Muscle of arm (tissue), 12 donors: ENCODE measurements around the gene ZNF681. TPM values are rescaled to one million over a fixed set of nuclear protein-coding genes. Genes with fewer than 3 reads are reported as not detected.
"Not testable (repeated sequence)": the region's sequence is repeated elsewhere in the genome, so short reads cannot be mapped to it uniquely, and the experiment has no call there.

Experiments
- DNase-seq: peaks from one replicate; pipeline ENCODE4 v3.0.0-alpha.2; 2013
- polyA plus RNA-seq, 12 donors: library from polyadenylated mRNA; unstranded; fragments of 120-200 nt; gene quantifications; one replicate each; pipeline ENCODE4 v1.2.1, GENCODE V29; 2013; ENCODE audit not compliant: insufficient read length in 12 of 12

Gene ZNF681
- polyA plus RNA-seq, 12 donors, result 1.6 to 4.2 (median 3.4) TPM; not detected in 2

DNA sequence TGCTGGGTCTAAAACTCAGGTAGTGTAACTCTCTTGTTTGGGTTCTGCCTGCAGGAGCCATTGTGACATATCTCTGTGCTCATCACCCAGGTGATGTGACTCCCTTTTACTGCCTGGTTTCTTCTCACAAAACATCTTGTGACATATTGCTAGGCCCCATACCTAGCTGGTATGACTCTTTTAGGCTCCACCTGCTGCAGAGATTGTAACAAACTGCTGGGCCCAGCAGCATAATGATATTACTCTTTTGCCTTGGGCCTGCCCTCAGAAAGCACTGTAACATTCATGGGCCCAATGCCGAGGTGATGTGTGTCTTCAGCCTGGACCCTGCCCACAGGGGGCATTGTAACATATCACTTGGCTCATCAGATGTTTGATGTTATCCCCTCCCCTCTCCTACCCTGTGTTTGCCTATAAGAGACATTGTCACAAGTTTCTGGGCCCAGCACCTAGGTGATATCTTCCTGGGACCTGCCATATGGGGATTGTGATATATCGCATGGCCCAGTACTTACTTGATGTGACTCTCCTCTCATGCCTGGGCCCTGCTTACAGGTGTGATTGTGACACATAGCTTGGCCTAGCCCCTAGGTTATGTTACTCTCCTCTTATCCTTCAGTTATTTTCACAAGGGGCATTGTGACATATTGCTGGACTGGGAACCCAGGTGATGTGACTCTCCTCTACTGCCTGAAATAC is 18.0 kb upstream of the ZNF681 start:
- DNase-seq, result no peak

DNA sequence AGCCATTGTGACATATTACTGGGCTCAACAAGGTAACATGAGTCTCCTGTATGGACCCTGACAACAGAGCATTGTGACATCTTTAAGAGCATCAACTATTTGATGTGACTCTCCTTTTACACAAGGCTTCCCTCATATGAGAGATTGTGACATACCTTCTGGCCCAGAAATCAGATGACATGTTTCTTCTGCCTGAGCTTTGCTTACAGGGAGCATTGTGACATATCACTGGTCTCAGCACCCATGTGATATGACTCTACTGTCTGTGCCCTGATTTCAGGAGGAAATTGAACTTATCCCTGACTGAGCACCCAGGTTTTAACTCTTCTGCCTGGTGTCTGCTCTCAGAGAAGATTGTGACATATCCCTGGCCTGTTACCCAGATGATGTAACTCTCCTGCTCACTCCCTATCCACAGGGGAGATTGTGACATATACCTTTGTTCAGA is 15.9 kb upstream of the ZNF681 start:
- DNase-seq, result no peak

DNA sequence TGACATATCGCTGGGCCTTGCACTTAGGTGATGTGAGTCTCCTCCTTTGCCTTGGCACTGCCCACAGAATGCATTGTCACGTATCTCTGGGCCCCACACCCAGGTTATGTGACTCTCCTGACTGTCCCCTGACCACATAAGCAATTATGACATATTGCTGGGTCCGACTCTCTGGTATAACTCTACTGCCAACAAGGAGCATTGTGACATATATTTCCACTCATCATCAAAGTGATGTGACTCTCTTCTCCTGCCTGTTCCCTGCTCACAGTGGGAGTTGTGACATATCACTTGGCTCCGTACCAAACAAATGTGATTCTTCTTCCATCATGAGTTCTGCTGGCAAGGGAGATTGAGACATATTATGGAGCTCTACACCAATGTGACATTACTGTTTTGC is 15.4 kb upstream of the ZNF681 start:
- no peak for DNase-seq

DNA sequence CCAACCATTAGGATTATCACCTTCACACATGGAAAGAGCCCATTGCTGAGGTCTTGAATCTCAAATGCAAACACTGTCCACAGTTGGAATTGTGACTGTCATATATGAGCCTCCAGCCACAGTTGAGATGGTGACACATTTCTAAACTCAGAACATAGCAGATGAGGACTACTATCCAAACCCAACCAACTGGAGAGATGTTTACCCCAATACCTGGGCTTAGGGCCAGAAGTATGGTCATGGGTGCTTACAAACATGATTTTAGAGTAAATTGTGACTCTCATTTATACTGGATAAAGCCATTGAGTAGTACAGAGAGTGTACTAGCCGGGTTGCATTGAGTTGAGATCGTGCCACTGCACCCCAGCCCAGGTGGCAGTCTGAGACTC is 14.0 kb upstream of the ZNF681 start:
- no peak for DNase-seq

DNA sequence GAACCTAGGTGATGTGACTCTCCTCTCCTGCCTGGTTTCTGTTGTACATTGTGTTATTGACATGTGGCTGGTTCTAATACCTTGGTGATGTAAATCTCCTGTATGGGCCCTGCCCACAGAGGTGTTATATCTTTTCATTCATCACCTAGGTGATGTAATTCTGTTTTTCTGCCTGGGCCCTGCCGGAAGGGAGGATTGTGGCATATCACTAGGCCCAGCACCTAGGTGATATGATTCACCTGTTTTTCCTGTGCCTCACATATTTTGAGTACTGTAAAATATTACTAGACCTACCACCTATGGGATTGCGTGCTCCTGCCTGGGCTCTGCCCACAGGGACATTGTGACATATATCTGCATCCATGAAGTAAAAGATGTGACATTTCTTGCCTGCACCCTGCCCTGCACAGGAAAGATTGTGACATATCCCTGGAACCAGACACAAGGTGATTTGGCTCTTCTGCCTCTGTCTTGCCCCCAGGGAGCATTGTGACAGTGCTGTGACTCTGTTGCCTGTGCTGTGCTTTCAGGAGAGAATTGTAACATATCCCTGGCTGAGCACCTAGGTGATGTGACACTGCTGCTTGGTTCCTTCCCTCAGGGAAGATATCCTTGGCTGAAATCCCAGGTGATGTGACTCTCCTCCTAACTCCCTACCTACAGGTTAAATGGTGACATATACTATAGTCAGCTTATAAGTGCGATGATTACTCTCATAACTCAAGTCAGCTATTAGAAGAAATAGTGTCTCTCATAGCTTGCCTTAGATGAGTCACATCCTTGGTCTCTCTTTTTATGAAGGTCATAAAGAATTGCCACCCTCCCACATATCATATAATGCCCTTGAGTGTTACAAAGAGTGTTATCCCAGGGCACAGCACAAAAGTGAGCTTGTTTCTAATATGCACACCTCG is 13.3 kb upstream of the ZNF681 start:
- no peak for DNase-seq

DNA sequence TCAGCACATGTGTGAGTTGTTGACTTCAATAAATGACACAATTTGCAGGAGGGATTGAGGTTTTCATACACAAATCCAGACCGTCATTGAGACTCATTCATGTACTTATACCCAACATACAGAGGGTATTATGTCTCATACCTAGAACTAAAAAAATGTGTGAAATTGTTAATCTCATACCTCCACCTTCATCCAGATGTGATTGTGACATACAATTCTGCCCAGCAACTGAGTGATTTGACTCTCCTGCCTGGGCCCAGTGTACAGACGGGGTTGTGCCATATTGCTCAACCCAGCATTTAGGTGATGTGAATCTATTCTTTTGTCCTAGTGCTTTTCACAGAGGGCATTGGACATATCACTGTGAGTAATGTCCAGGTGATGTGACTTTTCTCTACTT is 12.6 kb upstream of the ZNF681 start:
- DNase-seq, result no peak

DNA sequence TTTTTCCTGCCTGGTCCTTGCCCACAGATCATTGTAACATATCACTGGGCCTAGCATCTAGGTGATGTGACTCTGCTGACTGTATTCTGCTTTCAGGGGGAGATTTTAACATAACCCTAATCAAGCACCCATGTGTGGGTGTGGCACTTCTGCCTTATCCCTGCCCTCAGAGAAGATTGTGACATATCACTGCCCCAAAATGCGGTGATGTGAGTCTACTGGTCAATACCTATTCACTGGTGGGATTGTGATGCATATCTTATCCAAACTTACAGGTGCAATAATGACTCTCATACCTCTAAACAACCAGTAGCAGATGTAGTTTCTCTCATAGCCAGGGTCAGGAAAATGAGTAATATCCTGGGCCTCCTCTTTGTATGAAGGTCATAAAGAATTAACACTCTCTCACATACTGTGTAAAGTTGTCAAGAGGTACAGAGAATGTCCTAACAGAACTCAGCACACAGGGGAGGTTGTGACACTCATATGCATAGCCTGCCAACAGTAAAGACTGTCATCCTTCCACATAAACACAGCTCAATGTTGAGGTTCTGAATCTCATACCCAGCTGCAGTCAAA is 12.1 kb upstream of the ZNF681 start:
- no peak for DNase-seq

DNA sequence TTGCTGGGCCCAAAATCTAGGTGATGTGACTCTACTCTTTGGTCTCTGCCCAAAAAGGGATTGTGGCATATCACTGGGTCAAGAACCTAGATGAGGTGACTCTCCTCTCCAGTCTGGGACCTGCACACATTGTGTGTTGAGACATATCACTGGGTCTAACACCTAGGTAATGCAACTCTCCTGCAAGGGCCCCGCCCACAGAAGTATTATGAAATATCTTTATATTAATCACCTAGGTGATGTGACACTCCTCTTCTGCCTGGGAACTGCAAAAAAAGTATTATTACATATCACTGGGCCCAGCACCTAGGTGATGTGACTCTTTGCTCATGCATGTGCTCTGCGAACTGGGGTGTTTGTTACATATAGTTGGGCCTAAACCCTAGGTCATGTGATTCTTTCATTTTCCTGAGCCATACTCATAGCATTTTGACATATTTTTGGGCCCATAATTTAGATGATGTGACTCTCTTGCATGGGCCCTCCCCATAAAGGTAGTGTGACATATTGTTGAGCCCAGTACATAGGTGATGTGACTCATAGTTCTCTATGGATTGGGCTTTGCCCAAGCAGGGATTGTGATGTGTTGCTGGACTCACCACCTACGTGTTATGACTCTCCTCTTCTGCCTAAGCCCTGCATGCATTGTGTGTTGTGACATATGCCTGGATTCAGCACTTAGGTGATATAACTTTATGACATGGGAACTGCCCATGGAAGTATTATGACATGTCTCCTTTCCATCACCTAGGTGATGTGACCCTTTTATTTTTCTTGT is 11.2 kb upstream of the ZNF681 start:
- DNase-seq, result no peak

DNA sequence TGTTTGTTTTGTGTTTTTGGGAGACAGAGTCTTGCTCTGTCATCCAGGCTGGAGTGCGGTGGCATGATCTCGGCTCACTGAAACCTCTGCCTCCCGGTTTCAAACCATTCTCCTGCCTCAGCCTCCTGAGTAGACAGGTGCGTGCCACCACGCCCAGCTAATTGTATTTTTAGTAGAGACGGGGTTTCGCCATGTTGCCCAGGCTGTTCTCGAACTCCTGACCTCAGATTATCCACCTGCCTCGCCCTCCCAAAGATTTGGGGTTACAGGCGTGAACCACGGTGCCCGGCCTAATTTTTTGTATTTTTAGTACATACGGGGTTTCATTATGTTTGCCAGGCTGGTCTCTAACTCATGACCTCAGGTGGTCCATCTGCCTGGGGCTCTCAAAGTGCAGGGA is 8.3 kb upstream of the ZNF681 start:
- no peak for DNase-seq

DNA sequence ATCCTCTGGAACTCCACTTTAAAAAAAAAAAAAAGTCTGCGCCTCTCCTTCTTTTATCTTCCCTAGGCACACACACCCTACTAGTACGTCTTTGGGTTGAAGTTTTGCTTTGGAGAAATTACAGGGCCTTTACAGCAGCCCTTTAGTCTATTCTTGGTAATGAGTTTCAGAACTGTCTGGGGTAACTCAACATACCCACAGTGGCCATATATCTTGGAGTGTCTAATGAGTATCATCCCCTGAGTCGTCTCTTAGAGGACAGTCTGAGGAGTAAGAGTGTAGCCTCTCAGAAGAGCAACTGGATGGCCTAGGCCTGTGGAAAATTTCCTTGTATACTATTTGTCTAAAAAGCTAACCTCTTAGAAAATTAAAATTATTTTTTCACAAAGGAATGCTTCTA is 6.1 kb upstream of the ZNF681 start:
- DNase-seq, result no peak

DNA sequence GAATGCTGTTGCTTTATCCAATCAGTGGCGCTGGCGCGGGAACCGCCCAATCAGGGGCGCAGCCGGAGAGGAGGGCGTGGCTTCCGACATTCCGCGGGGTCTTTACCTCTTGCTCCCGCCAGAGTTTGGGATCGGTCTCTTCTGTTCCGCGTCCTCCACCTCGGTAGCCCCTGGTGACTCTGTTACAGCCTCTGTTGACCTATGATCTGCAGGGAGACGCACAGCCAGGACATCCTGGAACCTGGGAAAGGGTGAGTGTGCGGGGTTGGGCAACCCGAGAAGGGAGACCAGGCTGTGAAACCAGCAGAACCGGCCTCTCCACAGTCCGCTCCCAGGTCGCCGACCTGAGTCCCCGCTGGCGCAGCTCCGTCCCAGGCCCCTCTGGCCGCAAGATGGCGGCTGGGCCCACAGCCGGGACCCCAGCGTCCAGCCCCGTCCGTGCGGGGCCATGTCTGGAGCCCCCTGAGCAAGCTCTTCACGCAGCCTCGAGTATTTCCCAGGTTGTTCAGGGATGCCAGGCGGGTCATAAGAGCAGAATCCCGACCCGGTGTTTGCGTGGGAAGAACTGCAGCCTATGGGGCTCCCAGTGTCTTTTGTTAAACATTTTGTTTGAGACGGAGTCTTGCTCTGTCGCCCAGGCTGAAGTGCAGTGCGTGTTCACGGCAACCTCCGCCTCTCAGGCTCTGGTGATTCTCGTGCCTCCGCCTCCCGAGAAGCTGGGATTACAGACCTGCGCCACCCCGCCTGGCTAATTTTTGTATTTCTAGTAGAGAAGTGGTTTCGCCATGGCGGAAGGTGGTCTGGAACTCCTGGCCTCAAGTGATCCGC is 4.4 kb upstream of the ZNF681 start:
- peak; percentile 79 for DNase-seq

DNA sequence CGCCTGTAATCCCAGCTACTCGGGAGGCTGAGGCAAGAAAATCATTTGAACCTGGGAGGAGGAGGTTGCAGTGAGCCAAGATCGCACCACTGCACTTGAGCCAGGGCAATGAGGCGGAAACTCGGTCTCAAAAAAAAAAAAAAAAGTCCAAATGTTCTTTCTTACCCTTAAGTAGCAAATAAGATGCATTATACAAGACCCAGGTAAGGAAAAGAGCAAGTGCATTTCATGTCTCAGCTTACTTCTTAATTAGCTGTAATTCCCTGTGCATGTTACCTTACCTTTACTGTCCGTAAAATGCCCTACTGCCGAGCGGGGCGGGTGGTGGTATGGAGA is 3.8 kb upstream of the ZNF681 start:
- no peak for DNase-seq

DNA sequence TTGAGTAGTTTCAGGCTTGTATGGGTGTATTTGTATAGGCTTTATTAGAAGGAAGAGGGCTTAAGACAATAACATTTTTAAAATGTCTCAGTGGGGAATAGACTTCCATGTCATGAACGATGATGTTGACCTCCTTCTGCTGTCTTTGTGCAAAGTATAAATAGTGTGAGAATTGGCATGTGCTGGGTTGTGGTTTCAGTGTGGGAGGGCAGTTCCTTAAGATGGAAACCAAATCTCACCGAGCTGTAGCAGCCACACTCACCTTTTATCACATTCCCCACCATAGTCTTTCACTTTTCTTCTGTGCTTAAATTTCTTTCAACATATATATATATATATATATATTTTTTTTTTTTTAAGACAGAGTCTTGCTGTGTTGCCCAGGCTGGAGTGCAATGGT is 1.6 kb upstream of the ZNF681 start:
- DNase-seq, result not testable (repeated sequence)

DNA sequence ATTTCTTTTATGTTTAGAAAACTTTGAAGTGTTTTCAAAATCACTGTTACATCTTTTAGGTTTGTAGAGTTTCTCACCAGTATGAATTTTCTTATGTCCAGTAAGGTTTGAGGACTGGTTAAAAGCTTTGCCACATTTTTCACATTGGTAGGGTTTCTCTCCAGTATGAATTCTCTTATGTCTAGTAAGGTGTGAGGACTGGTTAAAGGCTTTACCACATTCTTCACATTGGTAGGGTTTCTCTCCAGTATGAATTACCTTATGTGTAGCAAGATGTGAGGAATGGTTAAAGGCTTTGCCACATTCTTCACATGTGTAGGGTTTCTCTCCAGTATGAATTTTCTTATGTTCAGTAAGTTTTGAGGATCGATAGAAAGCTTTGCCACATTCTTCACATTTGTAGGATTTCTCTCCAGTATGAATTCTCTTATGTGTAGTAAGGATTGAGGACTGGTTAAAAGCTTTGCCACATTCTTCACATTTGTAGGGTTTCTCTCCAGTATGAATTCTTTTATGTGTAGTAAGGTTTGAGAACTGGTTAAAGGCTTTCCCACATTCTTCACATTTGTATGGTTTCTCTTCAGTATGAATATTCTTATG is 15.0 kb downstream of the ZNF681 start:
- not testable (repeated sequence) for DNase-seq

DNA sequence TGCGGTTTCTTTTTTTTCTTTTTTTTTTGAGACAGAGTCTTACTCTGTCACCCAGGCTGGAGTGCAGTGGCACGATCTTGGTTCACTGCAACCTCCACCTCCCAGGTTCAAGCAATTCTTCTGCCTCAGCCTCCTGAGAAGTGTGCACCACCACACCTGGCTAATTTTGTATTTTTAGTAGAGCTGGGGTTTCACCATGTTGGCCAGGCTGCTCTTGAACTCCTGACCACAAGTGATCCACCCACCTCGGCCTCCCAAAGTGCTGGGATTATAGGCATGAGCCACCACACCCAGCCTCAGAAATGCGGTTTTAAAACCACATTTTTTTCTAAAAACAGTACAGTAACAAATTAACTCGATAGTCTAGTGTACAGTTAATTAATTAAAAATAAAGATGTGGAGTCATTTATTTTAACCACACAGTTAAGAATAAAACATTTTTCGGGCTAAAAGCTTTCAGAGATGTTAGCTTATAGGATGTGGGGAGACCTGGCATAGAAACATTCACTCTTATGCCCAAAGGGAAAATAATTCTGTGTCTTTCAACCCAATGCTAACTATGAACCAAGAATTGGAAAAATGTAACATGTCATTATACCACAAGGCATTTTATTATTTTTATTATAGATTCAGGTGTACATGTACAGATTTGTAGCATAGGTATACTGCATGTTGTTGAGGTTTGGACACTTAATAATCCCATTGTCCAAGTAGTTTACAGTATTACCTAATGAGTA is 27.8 kb downstream of the ZNF681 start:
- DNase-seq, result not testable (repeated sequence)

DNA sequence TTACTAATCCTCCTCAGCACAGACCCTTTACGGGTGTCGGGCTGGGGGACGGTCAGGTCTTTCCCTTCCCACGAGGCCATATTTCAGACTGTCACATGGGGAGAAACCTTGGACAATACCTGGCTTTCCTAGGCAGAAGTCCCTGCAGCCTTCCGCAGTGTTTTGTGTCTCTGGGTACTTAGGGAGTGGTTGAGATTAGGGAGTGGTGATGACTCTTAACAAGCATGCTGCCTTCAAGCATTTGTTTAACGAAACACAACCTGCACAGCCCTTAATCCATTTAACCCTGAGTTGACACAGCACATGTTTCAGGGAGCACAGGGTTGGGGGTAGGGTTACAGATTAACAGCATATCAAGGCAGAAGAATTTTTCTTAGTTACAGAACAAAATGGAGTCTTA is 34.5 kb downstream of the ZNF681 start:
- DNase-seq, result not testable (repeated sequence)

DNA sequence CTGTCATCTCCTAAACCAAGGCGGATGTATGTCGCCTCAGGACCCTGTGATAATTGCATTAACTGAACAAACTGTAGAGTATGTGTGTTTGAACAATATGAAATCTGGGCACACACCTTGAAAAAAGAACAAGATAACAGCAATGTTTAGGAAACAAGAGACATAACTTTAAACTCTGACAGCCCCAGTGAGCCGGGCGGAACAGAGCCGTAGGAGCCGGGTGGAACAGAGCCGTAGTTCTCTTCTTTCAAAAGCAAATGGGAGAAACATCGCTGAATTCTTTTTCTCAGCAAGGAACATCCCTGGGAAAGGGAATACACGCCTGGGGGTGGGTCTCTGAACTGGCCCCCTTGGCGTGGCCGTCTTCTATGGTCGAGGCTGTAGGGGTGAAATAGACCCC is 39.9 kb downstream of the ZNF681 start:
- DNase-seq, result no peak

DNA sequence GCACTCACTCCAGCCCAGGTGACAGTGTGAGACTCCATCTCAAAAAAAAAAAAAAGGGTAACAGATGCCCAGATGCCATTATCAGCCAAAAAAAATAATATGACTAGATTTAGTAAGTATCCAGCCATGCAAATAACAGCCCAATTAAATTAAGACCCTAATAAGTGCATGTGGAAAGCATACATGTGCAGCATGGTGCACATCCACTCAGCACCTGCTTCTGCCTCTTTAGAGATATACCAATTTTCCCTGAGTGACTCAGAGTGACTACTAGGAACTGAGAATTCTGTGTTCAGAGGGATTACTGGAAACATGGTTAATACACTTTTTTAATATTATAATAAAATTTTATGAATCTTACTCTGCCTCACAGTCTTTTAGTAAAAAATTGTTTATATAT is 41.9 kb downstream of the ZNF681 start:
- DNase-seq, result no peak

DNA sequence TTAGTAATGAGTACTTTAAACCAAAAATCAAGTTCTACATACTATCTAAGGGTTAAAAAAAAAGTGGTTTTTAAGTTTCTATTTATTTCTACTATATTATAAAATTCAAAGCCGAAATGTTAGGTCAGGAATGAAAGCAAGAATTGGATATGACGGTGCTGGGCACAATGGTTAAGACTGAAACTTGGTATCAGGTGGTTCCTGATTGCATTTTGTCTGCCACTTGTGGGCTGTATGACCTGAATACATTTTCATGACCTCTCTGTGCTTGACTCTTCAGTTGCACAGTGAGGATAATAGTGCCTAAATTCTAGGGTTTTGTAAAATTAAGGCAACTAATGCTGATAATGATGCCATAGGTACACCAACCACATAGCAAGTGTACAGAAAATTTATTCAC is 49.3 kb downstream of the ZNF681 start:
- no peak for DNase-seq

DNA sequence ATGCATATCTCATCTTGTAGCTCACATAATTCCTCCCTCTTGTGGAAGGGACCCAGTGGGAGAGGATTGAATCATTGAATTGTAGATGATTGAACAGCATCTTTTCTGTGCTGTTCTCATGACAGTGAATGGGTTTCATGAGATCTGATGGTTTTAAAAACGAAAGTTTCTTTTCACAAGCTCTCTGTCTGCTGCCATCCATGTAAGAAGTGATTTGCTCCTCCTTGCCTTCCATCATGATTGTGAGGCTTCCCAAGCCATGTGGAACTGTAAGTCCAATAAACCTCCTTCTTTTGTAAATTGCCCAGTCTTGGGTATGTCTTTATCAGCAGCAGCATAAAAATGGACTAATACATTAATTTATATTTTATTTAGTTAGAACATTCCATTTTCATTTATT is 52.0 kb downstream of the ZNF681 start:
- DNase-seq, result no peak
